Right ventricle myocardium inferior (tissue), 1 donor: ENCODE measurements around the gene RAB43. TPM values are rescaled to one million over a fixed set of nuclear protein-coding genes. Genes with fewer than 3 reads are reported as not detected.
"Not testable (repeated sequence)": the region's sequence is repeated elsewhere in the genome, so short reads cannot be mapped to it uniquely, and the experiment has no call there.

Source experiments
- ATAC-seq: fragments of 200-7000 bp; cut with Tn5 transposase; one replicate; pipeline ENCODE4 v1.9.1; 2020; ENCODE audit warnings: mild to moderate bottlenecking, moderate library complexity
- DNase-seq: peaks from one replicate; pipeline ENCODE4 v3.0.0; 2021; ENCODE audit errors: missing footprints
- intact Hi-C: fragments of 100-400 bp; cut with DNase I; formaldehyde crosslinking; loops from one replicate; pipeline ENCODE4 v1.11.0; 2022
- total RNA-seq: library from RNA; stranded (reverse); fragmentation: NEBNext Ultra II Directional; extraction: Animal tissue kit (Norgen Biotek cat#: 25700); gene quantifications from one replicate; pipeline ENCODE4 v1.2.1, GENCODE V29; 2021
- donor health status: DM: no; HTN: yes; CAD: no; lungs with severe emphysema.

RAB43 gene
- total RNA-seq, 1 donor from 2014 or later: 3.4 TPM

- ATAC-seq: no peak
- intact Hi-C loops: no loop called here
These were observed 17.0 kb downstream of the RAB43 start for GRCh38 chr3:129104498-129105079.

GRCh38 chr3:129104051-129104450 is 17.6 kb downstream of the RAB43 start:
- ATAC-seq: no peak
- DNase-seq: no peak
- intact Hi-C loops: no loop called here

More at GRCh38 chr3:129104498-129105079, 17.0 kb downstream of the RAB43 start:
- DNase-seq: no peak

GRCh38 chr3:129103296-129103695 is 18.3 kb downstream of the RAB43 start:
- intact Hi-C loops: no loop called here
- no peak for ATAC-seq
- no peak for DNase-seq

- DNase-seq (peak; percentile 20), ATAC-seq (peak; percentile 73)
- intact Hi-C loops: no loop called here
These were observed 20.1 kb downstream of the RAB43 start for GRCh38 chr3:129101370-129102138.

GRCh38 chr3:129100274-129100673 is 21.3 kb downstream of the RAB43 start:
- DNase-seq (no peak), ATAC-seq (no peak)
- intact Hi-C loops: no loop called here

- intact Hi-C loops: no loop called here
- peak; percentile 14 for DNase-seq
- ATAC-seq: no peak
These were observed 26.3 kb downstream of the RAB43 start for GRCh38 chr3:129095285-129095684.

- ATAC-seq: peak; percentile 44
- intact Hi-C loops: loop anchor here (10.0 kb wide), 1 partner anchor 114 kb away; no protein-coding TSS in a partner anchor
- DNase-seq: not testable (repeated sequence)
These were observed 33.3 kb downstream of the RAB43 start for GRCh38 chr3:129088312-129088711.

- peak; percentile 41 for DNase-seq
- intact Hi-C loops: loop anchor here (10.0 kb wide), 1 partner anchor 113 kb away; no protein-coding TSS in a partner anchor
- peak; percentile 90 for ATAC-seq
These were observed 33.7 kb downstream of the RAB43 start for GRCh38 chr3:129087904-129088303.

GRCh38 chr3:129087138-129087702 is 34.4 kb downstream of the RAB43 start:
- ATAC-seq (peak; percentile 37), DNase-seq (peak; percentile 64)
- intact Hi-C loops: loop anchor here (10.0 kb wide), 1 partner anchor 112 kb away; no protein-coding TSS in a partner anchor

GRCh38 chr3:129085818-129086217 is 35.8 kb downstream of the RAB43 start:
- peak; percentile 35 for DNase-seq
- intact Hi-C loops: loop anchor here (10.0 kb wide), 1 partner anchor 111 kb away; no protein-coding TSS in a partner anchor
- ATAC-seq: no peak

GRCh38 chr3:129085165-129085715 is 36.4 kb downstream of the RAB43 start:
- intact Hi-C loops: loop anchor here (10.0 kb wide), 1 partner anchor 110 kb away; no protein-coding TSS in a partner anchor
- ATAC-seq (no peak), DNase-seq (peak; percentile 45)

- no peak for ATAC-seq
- intact Hi-C loops: loop anchor here (10.0 kb wide), 1 partner anchor 110 kb away; no protein-coding TSS in a partner anchor
- DNase-seq: peak; percentile 13
These were observed 37.1 kb downstream of the RAB43 start for GRCh38 chr3:129084501-129084900.

GRCh38 chr3:129082026-129082425 is 39.6 kb downstream of the RAB43 start:
- intact Hi-C loops: loop anchor here (10.0 kb wide), 1 partner anchor 107 kb away; no protein-coding TSS in a partner anchor
- ATAC-seq (no peak), DNase-seq (peak; percentile 67)

GRCh38 chr3:129081503-129081902 is 40.1 kb downstream of the RAB43 start:
- ATAC-seq (no peak), DNase-seq (no peak)
- intact Hi-C loops: loop anchor here (10.0 kb wide), 1 partner anchor 107 kb away; no protein-coding TSS in a partner anchor

GRCh38 chr3:129078510-129078909 is 43.1 kb downstream of the RAB43 start:
- intact Hi-C loops: no loop called here
- no peak for ATAC-seq

GRCh38 chr3:129077222-129077621 is 44.4 kb downstream of the RAB43 start:
- intact Hi-C loops: no loop called here
- ATAC-seq (no peak), DNase-seq (peak; percentile 15)

More at GRCh38 chr3:129078510-129078909, 43.1 kb downstream of the RAB43 start:
- peak; percentile 32 for DNase-seq

GRCh38 chr3:129070086-129070885 is 51.3 kb downstream of the RAB43 start:
- intact Hi-C loops: no loop called here
- no peak for DNase-seq

More at GRCh38 chr3:129070086-129070885, 51.3 kb downstream of the RAB43 start:
- ATAC-seq: no peak
